Measurements from ENCODE around the gene PLEKHM3.

GRCh38 chr2:207778298-207778882 lies 246.9 kb downstream of the PLEKHM3 start:
- TF ChIP-seq CTCF (IDR thresholded peaks at IDR 0.05; ENCODE audit: low read depth, low read length): no peak
- TF ChIP-seq EZH2phosphoT487 (IDR thresholded peaks at IDR 0.05; ENCODE audit: low read depth): no peak

All from OCI-LY3 (cell line).